Stimulated activated CD4-positive, alpha-beta T cell treated with anti-CD3 and anti-CD28 coated beads, Interleukin-1b, Interleukin-23, amount 100 ng/mL, for 4 hours (primary cell): ENCODE measurements around the gene IGLL1.

ENCODE experiments used
- DNase-seq, 2 donors: peaks; one replicate each; pipeline ENCODE4 v3.0.0-alpha.2; 2020; ENCODE audit warnings: low read depth in 2 of 2

The IGLL1 gene

GRCh38 chr22:23529166-23530103, 50.7 kb downstream of the IGLL1 start:
- DNase-seq: no peak

GRCh38 chr22:23527971-23528740, 51.9 kb downstream of the IGLL1 start:
- no peak for DNase-seq

GRCh38 chr22:23526596-23527316, 53.3 kb downstream of the IGLL1 start:
- no peak for DNase-seq

- no peak for DNase-seq
Observed at GRCh38 chr22:23525510-23525909, 54.6 kb downstream of the IGLL1 start.

- DNase-seq: no peak
Observed at GRCh38 chr22:23524226-23524625, 55.9 kb downstream of the IGLL1 start.

GRCh38 chr22:23523713-23524112, 56.4 kb downstream of the IGLL1 start:
- no peak for DNase-seq
